IPS DF 4.7 (cell line): Measurements from ENCODE around the gene SLC38A5.

Source experiments
- DNase-seq: peaks from one replicate; pipeline ENCODE4 v3.0.0-alpha.2; 2013; ENCODE audit warnings: low spot score; ENCODE audit errors: extremely low read depth

Gene SLC38A5

GRCh38 chrX:48491809-48492208 lies 21.7 kb upstream of the SLC38A5 start:
- no peak for DNase-seq

- no peak for DNase-seq
These were observed 20.6 kb upstream of the SLC38A5 start for GRCh38 chrX:48490661-48491060.

GRCh38 chrX:48489892-48490291 lies 19.8 kb upstream of the SLC38A5 start:
- DNase-seq, result no peak

- DNase-seq, result no peak
These were observed 19.2 kb upstream of the SLC38A5 start for GRCh38 chrX:48489296-48489695.

GRCh38 chrX:48488034-48488433 lies 18.0 kb upstream of the SLC38A5 start:
- no peak for DNase-seq

- DNase-seq, result no peak
These were observed 17.3 kb upstream of the SLC38A5 start for GRCh38 chrX:48487362-48487798.

GRCh38 chrX:48482526-48482925 lies 12.5 kb upstream of the SLC38A5 start:
- DNase-seq, result no peak

- no peak for DNase-seq
These were observed 10.5 kb upstream of the SLC38A5 start for GRCh38 chrX:48480583-48480982.

GRCh38 chrX:48480142-48480541 lies 10.1 kb upstream of the SLC38A5 start:
- no peak for DNase-seq

GRCh38 chrX:48478806-48479205 lies 8.7 kb upstream of the SLC38A5 start:
- DNase-seq, result no peak

- DNase-seq, result no peak
These were observed 8.1 kb upstream of the SLC38A5 start for GRCh38 chrX:48477960-48478755.

- no peak for DNase-seq
These were observed 6.9 kb upstream of the SLC38A5 start for GRCh38 chrX:48476919-48477318.

- no peak for DNase-seq
These were observed 5.9 kb upstream of the SLC38A5 start, which contains the start of gene FTSJ1 for GRCh38 chrX:48475774-48476577. Gene FTSJ1, plus strand, starts transcription at chrX:48476199. Its CDS starts 1,849 bp downstream, at chrX:48478048.

GRCh38 chrX:48475296-48475695 lies 5.2 kb upstream of the SLC38A5 start:
- DNase-seq, result no peak

- DNase-seq, result no peak
These were observed 4.5 kb upstream of the SLC38A5 start for GRCh38 chrX:48474581-48474980.

GRCh38 chrX:48474127-48474526 lies 4.1 kb upstream of the SLC38A5 start:
- DNase-seq, result no peak

- DNase-seq, result no peak
These were observed 3.6 kb upstream of the SLC38A5 start for GRCh38 chrX:48473704-48473990.

GRCh38 chrX:48472851-48473703 lies 3.0 kb upstream of the SLC38A5 start:
- DNase-seq, result no peak

- no peak for DNase-seq
These were observed 2.2 kb upstream of the SLC38A5 start for GRCh38 chrX:48472225-48472624.

GRCh38 chrX:48471504-48471903 lies 1.4 kb upstream of the SLC38A5 start:
- no peak for DNase-seq

- DNase-seq, result no peak
These were observed 716 bp upstream of the SLC38A5 start for GRCh38 chrX:48470833-48471118.
